Neural cell (in vitro differentiated cells): ENCODE results near the gene ALDH1L1.

Source experiments
- POLR2AphosphoS5 ChIP-seq: IDR thresholded peaks from 2 replicates; pipeline ENCODE4 v1.6.1; 2012
- RAD21 ChIP-seq: fragments of 450-650 bp; conservative IDR thresholded peaks from 2 replicates; pipeline ENCODE4 v1.6.1; 2014; ENCODE audit warnings: antibody characterized with exemption, mild to moderate bottlenecking, moderate library complexity

DNA sequence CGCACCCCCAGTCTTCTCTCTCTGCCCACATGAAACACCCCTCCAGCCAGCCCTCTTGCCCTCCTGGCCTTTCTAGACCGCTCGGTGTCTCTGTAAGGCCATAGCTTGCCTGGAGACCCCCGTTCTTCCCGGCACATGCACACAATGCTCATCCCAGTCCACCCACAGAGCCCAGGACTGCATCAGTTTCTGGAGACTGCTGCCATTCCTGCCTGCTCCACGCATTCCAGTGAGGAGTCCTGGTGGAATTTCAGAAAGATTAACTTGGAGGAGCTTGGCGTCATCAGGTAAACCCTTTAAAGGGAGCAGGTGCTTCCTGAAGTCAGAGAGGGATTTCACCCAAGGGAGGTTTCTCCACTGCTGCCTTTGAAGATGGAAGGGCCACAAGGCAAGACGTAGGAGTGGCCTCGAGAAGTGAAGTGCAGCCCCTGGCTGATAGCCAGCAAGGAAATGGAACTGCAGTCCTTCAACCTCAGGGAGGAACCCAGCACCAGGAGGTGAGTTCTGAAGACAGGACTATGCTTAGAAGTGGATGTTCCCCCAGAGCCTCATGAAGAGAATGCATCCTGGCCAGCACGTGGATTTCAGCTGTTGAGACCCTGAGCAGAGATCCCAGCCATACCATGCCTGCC is 115.6 kb downstream of the ALDH1L1 start:
- TF ChIP-seq RAD21 (no peak), POLR2AphosphoS5 (no peak)
